ENCODE data around the gene SLK.

SLK gene

DNA sequence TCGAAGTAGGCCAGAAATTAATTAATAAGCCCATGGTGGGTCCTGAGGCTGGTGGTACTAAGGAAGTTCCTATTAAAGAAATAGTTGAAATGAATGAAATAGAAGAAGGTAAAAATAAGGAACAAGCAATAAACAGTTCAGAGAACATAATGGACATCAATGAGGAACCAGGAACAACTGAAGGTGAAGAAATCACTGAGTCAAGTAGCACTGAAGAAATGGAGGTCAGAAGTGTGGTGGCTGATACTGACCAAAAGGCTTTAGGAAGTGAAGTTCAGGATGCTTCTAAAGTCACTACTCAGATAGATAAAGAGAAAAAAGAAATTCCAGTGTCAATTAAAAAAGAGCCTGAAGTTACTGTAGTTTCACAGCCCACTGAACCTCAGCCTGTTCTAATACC is 36.0 kb downstream of the SLK start:
- Histone ChIP-seq H3K27me3 (ENCODE audit: low read depth, low read length) (no peaks in the 10 kb centered on the region), H3K4me1 (ENCODE audit: low read length) (no peaks in the 10 kb centered on the region), H3K4me2 (ENCODE audit: low read length) (no peak overlapping the region), H4K20me1 (ENCODE audit: insufficient read depth, low read length) (no peaks in the 10 kb centered on the region; the same call in 1 of the 2 replicates), H2AFZ (ENCODE audit: low read depth, low read length) (no peak overlapping the region), H3K36me3 (replicated peaks; ENCODE audit: low read depth, low read length) (peaks cover 9% of the 10 kb centered on the region), H3K4me3 (ENCODE audit: low read length) (no peak overlapping the region), H3K27ac (ENCODE audit: low read length) (no peak overlapping the region), H3K9me3 (ENCODE audit: insufficient read depth, low read length) (no peaks in the 10 kb centered on the region), H3K79me2 (ENCODE audit: low read length) (no peaks in the 10 kb centered on the region), H3K9ac (ENCODE audit: low read length) (no peak overlapping the region)
- no peak for TF ChIP-seq EZH2phosphoT487 (IDR thresholded peaks at IDR 0.05; ENCODE audit: low read depth)
- TF ChIP-seq, protein P1, sequence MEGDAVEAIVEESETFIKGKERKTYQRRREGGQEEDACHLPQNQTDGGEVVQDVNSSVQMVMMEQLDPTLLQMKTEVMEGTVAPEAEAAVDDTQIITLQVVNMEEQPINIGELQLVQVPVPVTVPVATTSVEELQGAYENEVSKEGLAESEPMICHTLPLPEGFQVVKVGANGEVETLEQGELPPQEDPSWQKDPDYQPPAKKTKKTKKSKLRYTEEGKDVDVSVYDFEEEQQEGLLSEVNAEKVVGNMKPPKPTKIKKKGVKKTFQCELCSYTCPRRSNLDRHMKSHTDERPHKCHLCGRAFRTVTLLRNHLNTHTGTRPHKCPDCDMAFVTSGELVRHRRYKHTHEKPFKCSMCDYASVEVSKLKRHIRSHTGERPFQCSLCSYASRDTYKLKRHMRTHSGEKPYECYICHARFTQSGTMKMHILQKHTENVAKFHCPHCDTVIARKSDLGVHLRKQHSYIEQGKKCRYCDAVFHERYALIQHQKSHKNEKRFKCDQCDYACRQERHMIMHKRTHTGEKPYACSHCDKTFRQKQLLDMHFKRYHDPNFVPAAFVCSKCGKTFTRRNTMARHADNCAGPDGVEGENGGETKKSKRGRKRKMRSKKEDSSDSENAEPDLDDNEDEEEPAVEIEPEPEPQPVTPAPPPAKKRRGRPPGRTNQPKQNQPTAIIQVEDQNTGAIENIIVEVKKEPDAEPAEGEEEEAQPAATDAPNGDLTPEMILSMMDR (IDR thresholded peaks at IDR 0.05; ENCODE audit: low read depth, low read length), result no peak

DNA sequence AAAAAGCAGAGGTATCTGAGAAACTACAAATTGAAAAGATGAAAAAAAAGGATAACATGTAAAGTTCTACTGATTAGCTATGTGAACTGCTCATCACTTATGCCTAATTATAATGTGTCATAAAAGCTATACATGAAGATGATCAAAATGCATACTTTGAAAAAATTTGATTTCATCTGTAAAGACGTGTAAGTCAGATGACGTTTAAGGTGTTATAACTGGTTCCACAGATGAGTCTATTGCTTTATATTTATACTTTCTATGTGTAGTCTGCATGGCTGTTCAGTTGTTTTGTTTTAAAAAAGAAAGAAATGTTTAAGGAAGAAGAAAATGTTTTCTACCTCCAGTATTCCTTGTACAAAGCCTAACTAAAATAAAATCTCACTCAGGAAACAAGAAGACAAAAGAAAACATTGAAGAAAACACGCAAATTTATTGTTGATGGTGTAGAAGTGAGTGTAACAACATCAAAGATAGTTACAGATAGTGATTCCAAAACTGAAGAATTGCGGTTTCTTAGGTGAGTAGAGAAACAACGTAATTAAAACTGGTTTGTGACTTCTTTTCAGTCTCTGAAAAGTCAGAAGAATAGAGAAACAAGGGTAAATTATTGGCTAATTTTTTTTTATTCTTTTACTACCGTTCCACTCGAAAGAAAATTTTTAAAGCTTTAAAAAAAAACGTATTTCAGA is 38.4 kb downstream of the SLK start:
- no peak for TF ChIP-seq EZH2phosphoT487 (IDR thresholded peaks at IDR 0.05; ENCODE audit: low read depth)
- no peaks in the 10 kb centered on the region for H3K4me1 ChIP-seq (ENCODE audit: low read length)
- H2AFZ ChIP-seq (ENCODE audit: low read depth, low read length), result no peak overlapping the region
- H3K4me2 ChIP-seq (ENCODE audit: low read length), result no peak overlapping the region
- H3K79me2 ChIP-seq (ENCODE audit: low read length), result no peaks in the 10 kb centered on the region
- H3K4me3 ChIP-seq (ENCODE audit: low read length), result no peak overlapping the region
- H3K9me3 ChIP-seq (ENCODE audit: insufficient read depth, low read length), result no peaks in the 10 kb centered on the region
- no peaks in the 10 kb centered on the region for H4K20me1 ChIP-seq (ENCODE audit: insufficient read depth, low read length)
- no peak overlapping the region for H3K9ac ChIP-seq (ENCODE audit: low read length)
- H3K36me3 ChIP-seq (replicated peaks; ENCODE audit: low read depth, low read length), result peaks cover 9% of the 10 kb centered on the region
- no peaks in the 10 kb centered on the region for H3K27me3 ChIP-seq (ENCODE audit: low read depth, low read length)
- no peak overlapping the region for H3K27ac ChIP-seq (ENCODE audit: low read length)

DNA sequence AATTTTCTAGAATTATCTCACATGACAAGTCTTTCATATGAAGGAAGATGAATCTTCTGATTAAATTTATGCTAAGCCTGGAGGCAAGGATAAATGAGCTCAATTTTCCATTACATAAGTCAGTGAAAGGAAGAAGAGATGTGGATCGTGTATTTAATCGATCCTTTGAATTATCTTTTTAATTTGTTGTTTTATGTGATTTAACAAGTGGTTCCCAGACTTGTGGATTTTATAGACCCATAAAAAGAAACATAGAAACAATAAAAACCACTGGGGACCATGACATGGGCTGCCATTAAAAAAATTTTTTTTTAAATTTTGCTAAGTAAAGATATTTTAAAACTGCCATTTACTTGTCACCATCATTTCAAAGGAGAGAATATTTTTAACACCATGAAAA is 45.0 kb downstream of the SLK start:
- Histone ChIP-seq H3K79me2 (ENCODE audit: low read length) (no peaks in the 10 kb centered on the region), H3K4me3 (ENCODE audit: low read length) (no peak overlapping the region), H4K20me1 (ENCODE audit: insufficient read depth, low read length) (no peaks in the 10 kb centered on the region), H3K27me3 (ENCODE audit: low read depth, low read length) (no peaks in the 10 kb centered on the region), H3K4me2 (ENCODE audit: low read length) (no peak overlapping the region), H2AFZ (ENCODE audit: low read depth, low read length) (no peak overlapping the region), H3K27ac (ENCODE audit: low read length) (no peak overlapping the region), H3K36me3 (replicated peaks; ENCODE audit: low read depth, low read length) (no peaks in the 10 kb centered on the region), H3K9me3 (ENCODE audit: insufficient read depth, low read length) (no peaks in the 10 kb centered on the region), H3K9ac (ENCODE audit: low read length) (no peak overlapping the region), H3K4me1 (ENCODE audit: low read length) (no peaks in the 10 kb centered on the region)
- TF ChIP-seq EZH2phosphoT487 (IDR thresholded peaks at IDR 0.05; ENCODE audit: low read depth), result no peak
- TF ChIP-seq, protein P1 (IDR thresholded peaks at IDR 0.05; ENCODE audit: low read depth, low read length), result no peak

DNA sequence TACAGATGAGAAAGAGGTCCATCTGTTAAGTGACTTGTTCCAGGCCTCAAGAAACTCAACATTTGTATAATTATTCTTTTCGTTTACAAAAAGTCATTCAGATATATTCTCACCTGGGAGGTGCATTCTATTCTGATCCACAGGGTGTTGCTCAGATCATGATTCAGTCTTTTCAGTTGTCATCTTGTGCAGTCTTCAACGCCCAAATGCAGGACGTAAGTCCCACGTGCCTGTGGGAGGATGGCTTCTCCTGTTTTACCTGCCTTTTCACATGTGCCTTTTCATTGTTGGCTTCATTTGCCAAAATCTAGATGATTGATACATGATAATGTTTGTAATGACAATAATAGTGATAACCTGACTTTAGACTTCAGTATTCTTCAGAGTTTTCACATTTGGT is 46.5 kb downstream of the SLK start:
- H2AFZ ChIP-seq (ENCODE audit: low read depth, low read length), result no peak overlapping the region
- no peaks in the 10 kb centered on the region for H3K9me3 ChIP-seq (ENCODE audit: insufficient read depth, low read length)
- TF ChIP-seq EZH2phosphoT487 (IDR thresholded peaks at IDR 0.05; ENCODE audit: low read depth), result no peak
- TF ChIP-seq, protein P1 (IDR thresholded peaks at IDR 0.05; ENCODE audit: low read depth, low read length), result no peak
- H3K4me2 ChIP-seq (ENCODE audit: low read length), result no peak overlapping the region
- no peaks in the 10 kb centered on the region for H4K20me1 ChIP-seq (ENCODE audit: insufficient read depth, low read length)
- H3K79me2 ChIP-seq (ENCODE audit: low read length), result no peaks in the 10 kb centered on the region
- H3K27me3 ChIP-seq (ENCODE audit: low read depth, low read length), result no peaks in the 10 kb centered on the region
- no peaks in the 10 kb centered on the region for H3K36me3 ChIP-seq (replicated peaks; ENCODE audit: low read depth, low read length)
- no peak overlapping the region for H3K4me3 ChIP-seq (ENCODE audit: low read length)
- H3K27ac ChIP-seq (ENCODE audit: low read length), result no peak overlapping the region
- 0 out of 2 replicates have a peak, but pooled peaks cover 5% of the 10 kb centered on the region for H3K4me1 ChIP-seq (ENCODE audit: low read length)
- no peak overlapping the region for H3K9ac ChIP-seq (ENCODE audit: low read length)

Data from OCI-LY3 (cell line).